WTC11 (cell line): Measurements from ENCODE around the gene KRTAP10-3.

Experiments used
- CTCF ChIP-seq: fragments of 200-600 bp; IDR thresholded peaks from 2 replicates; pipeline ENCODE4 v1.8.0; 2022; ENCODE audit warnings: antibody characterized with exemption
- JUN ChIP-seq: sonication (generic); formaldehyde crosslinking; IDR thresholded peaks from 2 replicates; pipeline ENCODE4 v1.8.0; 2023; ENCODE audit warnings: mild to moderate bottlenecking, missing genetic modification reagents
- MAX ChIP-seq: sonication (generic); formaldehyde crosslinking; IDR thresholded peaks from 2 replicates; pipeline ENCODE4 v1.8.0; 2022; ENCODE audit warnings: mild to moderate bottlenecking, missing genetic modification reagents
- MXD4 ChIP-seq: fragments of 250-450 bp; sonication (Bioruptor Pico); IDR thresholded peaks from 2 replicates; pipeline ENCODE4 v1.8.0; 2021; ENCODE audit warnings: mild to moderate bottlenecking, moderate library complexity, borderline replicate concordance
- NFE2L1 ChIP-seq: sonication (generic); formaldehyde crosslinking; IDR thresholded peaks from 2 replicates; pipeline ENCODE4 v1.8.1; 2023; ENCODE audit warnings: missing genetic modification reagents
- NR1H2 ChIP-seq: sonication (generic); formaldehyde crosslinking; IDR thresholded peaks from 2 replicates; pipeline ENCODE4 v1.9.0; 2021; ENCODE audit warnings: mild to moderate bottlenecking, moderate library complexity, missing genetic modification reagents
- NR2C2 ChIP-seq: sonication (generic); formaldehyde crosslinking; IDR thresholded peaks from 2 replicates; pipeline ENCODE4 v1.8.0; 2022; ENCODE audit warnings: mild to moderate bottlenecking, missing genetic modification reagents
- PRDM15 ChIP-seq: sonication (generic); formaldehyde crosslinking; IDR thresholded peaks from 2 replicates; pipeline ENCODE4 v1.8.0; 2022; ENCODE audit warnings: missing genetic modification reagents
- TEAD1 ChIP-seq: sonication (generic); formaldehyde crosslinking; IDR thresholded peaks from 2 replicates; pipeline ENCODE4 v1.8.0; 2022; ENCODE audit warnings: mild to moderate bottlenecking, missing genetic modification reagents
- TP53 ChIP-seq: sonication (generic); formaldehyde crosslinking; IDR thresholded peaks from 2 replicates; pipeline ENCODE4 v1.8.1; 2023; ENCODE audit warnings: mild to moderate bottlenecking, missing genetic modification reagents
- ZBTB21 ChIP-seq: sonication (generic); formaldehyde crosslinking; IDR thresholded peaks from 2 replicates; pipeline ENCODE4 v1.8.1; 2023; ENCODE audit warnings: mild to moderate bottlenecking, missing genetic modification reagents, borderline replicate concordance
- ZNF138 ChIP-seq: sonication (generic); formaldehyde crosslinking; conservative IDR thresholded peaks from 2 replicates; pipeline ENCODE4 v1.8.1; 2022; ENCODE audit warnings: mild to moderate bottlenecking, moderate library complexity, missing genetic modification reagents
- ZNF512 ChIP-seq: sonication (generic); formaldehyde crosslinking; IDR thresholded peaks from 2 replicates; pipeline ENCODE4 v1.8.1; 2022; ENCODE audit warnings: missing genetic modification reagents, borderline replicate concordance

- TF ChIP-seq TP53 (CRISPR knock-in tag): no peak
- no peak for TF ChIP-seq NR1H2 (CRISPR knock-in tag)
- no peak for TF ChIP-seq ZNF138 (CRISPR knock-in tag)
- no peak for TF ChIP-seq CTCF
- no peak for TF ChIP-seq NFE2L1 (CRISPR knock-in tag)
- TF ChIP-seq JUN: no peak
- TF ChIP-seq NR2C2: no peak
- no peak for TF ChIP-seq PRDM15
- no peak for TF ChIP-seq MAX
- no peak for TF ChIP-seq ZBTB21 (CRISPR knock-in tag)
- no peak for TF ChIP-seq TEAD1 (CRISPR knock-in tag)
- no peak for TF ChIP-seq ZNF512 (CRISPR knock-in tag)
- no peak for TF ChIP-seq MXD4
Measured at GRCh38 chr21:44581158-44581557, 22.6 kb upstream of the KRTAP10-3 start.
